Osteoblast (primary cell): ENCODE results near the gene FKBP7. TPM values are rescaled to one million over a fixed set of nuclear protein-coding genes. Genes with fewer than 3 reads are reported as not detected.
A peak's percentile ranks its signal among the peaks of the same experiment; 100 is the strongest.

ENCODE experiments used
- DNase-seq: peaks from one replicate; pipeline ENCODE4 v3.0.0; 2011; ENCODE audit warnings: low spot score, mixed read lengths; ENCODE audit not compliant: insufficient read length; ENCODE audit errors: missing footprints
- H2AFZ ChIP-seq: 2 replicates; pipeline ENCODE4 v1.6.0; 2011; ENCODE audit warnings: mild to moderate bottlenecking, low read length
- H3K27ac ChIP-seq: 2 replicates; pipeline ENCODE4 v1.5.1; 2011; ENCODE audit warnings: mild to moderate bottlenecking, low read depth, low read length, moderate library complexity
- H3K27me3 ChIP-seq: 2 replicates; pipeline ENCODE4 v1.6.0; 2012; ENCODE audit warnings: mild to moderate bottlenecking, control low read depth, inconsistent platforms, low read length, moderate library complexity; ENCODE audit not compliant: insufficient read depth
- H3K36me3 ChIP-seq: 2 replicates; pipeline ENCODE4 v1.5.1; 2011; ENCODE audit warnings: mild to moderate bottlenecking, low read length, control low read depth, moderate library complexity; ENCODE audit not compliant: insufficient read depth
- H3K4me1 ChIP-seq: 2 replicates; pipeline ENCODE4 v1.5.1; 2011; ENCODE audit warnings: mild to moderate bottlenecking, low read length, control low read depth, moderate library complexity; ENCODE audit not compliant: insufficient read depth
- H3K4me2 ChIP-seq: 2 replicates; pipeline ENCODE4 v1.6.0; 2011; ENCODE audit warnings: mild to moderate bottlenecking, low read length; ENCODE audit not compliant: insufficient read depth
- H3K4me3 ChIP-seq: fragments of 200-600 bp; sonication (generic); 3 replicates; pipeline ENCODE4 v1.5.1; 2012; ENCODE audit warnings: mild to moderate bottlenecking, low read length, inconsistent platforms; ENCODE audit not compliant: insufficient read depth
- H3K79me2 ChIP-seq: 2 replicates; pipeline ENCODE4 v1.6.0; 2012; ENCODE audit warnings: mild to moderate bottlenecking, low read length, control low read depth, inconsistent platforms; ENCODE audit not compliant: insufficient read depth
- H3K9me3 ChIP-seq: 2 replicates; pipeline ENCODE4 v1.5.1; 2011; ENCODE audit warnings: low read depth, low read length, control low read depth
- H4K20me1 ChIP-seq: 2 replicates; pipeline ENCODE4 v1.6.0; 2012; ENCODE audit warnings: mild to moderate bottlenecking, low read length, control low read depth; ENCODE audit not compliant: insufficient read depth
- CTCF ChIP-seq: IDR thresholded peaks from 2 replicates; pipeline ENCODE4 v1.5.1; 2011; ENCODE audit warnings: mild to moderate bottlenecking, low read depth, low read length, moderate library complexity; ENCODE audit errors: extremely low read depth
- total RNA-seq: library from RNA; depleted of rRNA; stranded (reverse); fragments of >200 nt; gene quantifications from 2 replicates; pipeline ENCODE4 v1.2.3, GENCODE V29; 2012

Gene FKBP7
- total RNA-seq, 1 donor: 37.6 TPM

- Histone ChIP-seq H3K9me3 (no peaks in the 10 kb centered on the region), H2AFZ (no peak overlapping the region), H3K4me2 (no peak overlapping the region), H3K4me1 (peaks cover 11% of the 10 kb centered on the region), H4K20me1 (no peaks in the 10 kb centered on the region), H3K36me3 (no peaks in the 10 kb centered on the region), H3K4me3 (no peak overlapping the region), H3K27me3 (no peaks in the 10 kb centered on the region), H3K27ac (no peak overlapping the region), H3K79me2 (no peaks in the 10 kb centered on the region)
- no peak for TF ChIP-seq CTCF
- DNase-seq: no peak
Measured at GRCh38 chr2:178415979-178416378, 62.4 kb downstream of the FKBP7 start.

GRCh38 chr2:178414266-178415247 lies 63.8 kb downstream of the FKBP7 start:
- peak overlapping the region; percentile 91 for H2AFZ ChIP-seq
- TF ChIP-seq CTCF: peak; percentile 97

More at GRCh38 chr2:178414266-178415247, 63.8 kb downstream of the FKBP7 start:
- H3K27me3 ChIP-seq: no peaks in the 10 kb centered on the region
- peak; percentile 86 for DNase-seq
- H3K36me3 ChIP-seq: no peaks in the 10 kb centered on the region
- no peaks in the 10 kb centered on the region for H4K20me1 ChIP-seq
- peak overlapping the region; percentile 80 for H3K4me3 ChIP-seq
- H3K4me2 ChIP-seq: peak overlapping the region; percentile 91
- H3K79me2 ChIP-seq: no peaks in the 10 kb centered on the region
- no peaks in the 10 kb centered on the region for H3K9me3 ChIP-seq
- peak overlapping the region; percentile 90 for H3K27ac ChIP-seq
- peaks cover 11% of the 10 kb centered on the region for H3K4me1 ChIP-seq

Other genes starting within 250 kb of the FKBP7 start
- 56.1 and 64.5 TPM in 2 replicates for gene PRKRA, start 27.4 kb downstream of the FKBP7 start, total RNA-seq
- 2.1 and 2.5 TPM in 2 replicates for gene PJVK, start 27.2 kb downstream of the FKBP7 start, total RNA-seq
- 7.1 and 8.7 TPM in 2 replicates for gene PLEKHA3, start 1.9 kb upstream of the FKBP7 start, total RNA-seq